ENCODE data around the gene PALLD. TPM values are rescaled to one million over a fixed set of nuclear protein-coding genes. Genes with fewer than 3 reads are reported as not detected.

PALLD gene
- total and polyA plus RNA-seq, 2 of the 13 experiments (the other 11 are each of a cell fraction or from before 2014, with no cell fraction given): 0.50 to 1.5 TPM

DNA sequence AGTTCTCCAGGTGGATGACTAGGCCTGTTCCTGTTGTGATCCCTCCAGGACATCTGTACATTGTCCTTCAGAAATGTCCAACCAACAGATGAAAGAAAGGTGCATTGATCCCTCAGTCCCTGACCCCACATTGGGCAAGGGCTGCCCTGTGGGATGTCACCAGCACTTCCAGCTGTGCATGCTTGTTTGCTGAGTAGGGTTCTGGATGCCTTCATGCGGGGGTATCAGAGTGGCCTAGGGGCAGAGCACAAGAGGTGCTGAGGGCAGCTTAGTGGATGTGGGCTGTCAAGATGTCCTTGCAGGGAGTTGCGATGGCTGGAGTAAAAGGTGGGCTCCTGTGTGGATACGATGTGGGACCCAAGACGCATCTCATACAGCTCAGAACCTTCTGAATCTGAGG lies 112.5 kb downstream of the PALLD start:
- DNase-seq (ENCODE audit: low spot score): no peak
- H3K4me1 ChIP-seq (ENCODE audit: insufficient read depth, low read length): no peaks in the 10 kb centered on the region
- no peak overlapping the region for H3K27ac ChIP-seq (ENCODE audit: extremely low read length, insufficient read depth, low read length)
- no TSS peak for BruUV-seq (replicated peaks)
- H3K4me3 ChIP-seq (replicated peaks in 1 of 3; ENCODE audit: insufficient read depth in 1 of 3, low read depth in 2 of 3, low read length in 3 of 3): no peak overlapping the region
- intact Hi-C loops (cut with micrococcal nuclease; ENCODE audit: unreplicated experiment) (no loop called here), in situ Hi-C loops (cut with HindIII; ENCODE audit: extremely low pct_ligation_motif_present, low pct_unique_long_range_greater_than_20kb) (no loop called here)
- no peak for FAIRE-seq
- ChIA-PET POLR2A (no interaction called here), CTCF (ENCODE audit: low intra/inter-chr PET ratio, low total read pairs) (no interaction called here)
- WGBS (ENCODE audit: low lambda C conversion rate): 22% methylated on average over 4 of the region's 4 CpGs
- no peaks in the 10 kb centered on the region for H3K9me3 ChIP-seq (ENCODE audit: low read length)
- H3K36me3 ChIP-seq (replicated peaks in 1 of 2; ENCODE audit: control insufficient read depth in 1 of 2, insufficient read depth in 2 of 2, low read length in 2 of 2): no peaks in the 10 kb centered on the region
- H3K79me2 ChIP-seq (ENCODE audit: insufficient read depth, low read length): no peaks in the 10 kb centered on the region
- H3K27me3 ChIP-seq (ENCODE audit: control insufficient read depth in 1 of 2, insufficient read depth in 2 of 2, low read length in 2 of 2): no peaks in the 10 kb centered on the region
- H3K4me2 ChIP-seq (ENCODE audit: low read depth, low read length): no peak overlapping the region
- ATAC-seq: no peak
- no peak overlapping the region for H3K9ac ChIP-seq (ENCODE audit: insufficient read depth, low read depth, low read length)
- H4K20me1 ChIP-seq (ENCODE audit: insufficient read depth, low read length): no peaks in the 10 kb centered on the region
- no peak overlapping the region for H2AFZ ChIP-seq (ENCODE audit: low read length)
- TF ChIP-seq, protein P1, sequence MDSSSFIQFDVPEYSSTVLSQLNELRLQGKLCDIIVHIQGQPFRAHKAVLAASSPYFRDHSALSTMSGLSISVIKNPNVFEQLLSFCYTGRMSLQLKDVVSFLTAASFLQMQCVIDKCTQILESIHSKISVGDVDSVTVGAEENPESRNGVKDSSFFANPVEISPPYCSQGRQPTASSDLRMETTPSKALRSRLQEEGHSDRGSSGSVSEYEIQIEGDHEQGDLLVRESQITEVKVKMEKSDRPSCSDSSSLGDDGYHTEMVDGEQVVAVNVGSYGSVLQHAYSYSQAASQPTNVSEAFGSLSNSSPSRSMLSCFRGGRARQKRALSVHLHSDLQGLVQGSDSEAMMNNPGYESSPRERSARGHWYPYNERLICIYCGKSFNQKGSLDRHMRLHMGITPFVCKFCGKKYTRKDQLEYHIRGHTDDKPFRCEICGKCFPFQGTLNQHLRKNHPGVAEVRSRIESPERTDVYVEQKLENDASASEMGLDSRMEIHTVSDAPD (CRISPR knock-in tag; IDR thresholded peaks at IDR 0.05): no peak
- TF ChIP-seq GABPA (IDR thresholded peaks at IDR 0.05; ENCODE audit: low read depth, low read length): no peak
- TF ChIP-seq GABPA (CRISPR knock-in tag; IDR thresholded peaks at IDR 0.05; ENCODE audit: low read depth): no peak
- no peak for TF ChIP-seq NCOA5 (CRISPR knock-in tag; IDR thresholded peaks at IDR 0.05)
- TF ChIP-seq, protein P2, sequence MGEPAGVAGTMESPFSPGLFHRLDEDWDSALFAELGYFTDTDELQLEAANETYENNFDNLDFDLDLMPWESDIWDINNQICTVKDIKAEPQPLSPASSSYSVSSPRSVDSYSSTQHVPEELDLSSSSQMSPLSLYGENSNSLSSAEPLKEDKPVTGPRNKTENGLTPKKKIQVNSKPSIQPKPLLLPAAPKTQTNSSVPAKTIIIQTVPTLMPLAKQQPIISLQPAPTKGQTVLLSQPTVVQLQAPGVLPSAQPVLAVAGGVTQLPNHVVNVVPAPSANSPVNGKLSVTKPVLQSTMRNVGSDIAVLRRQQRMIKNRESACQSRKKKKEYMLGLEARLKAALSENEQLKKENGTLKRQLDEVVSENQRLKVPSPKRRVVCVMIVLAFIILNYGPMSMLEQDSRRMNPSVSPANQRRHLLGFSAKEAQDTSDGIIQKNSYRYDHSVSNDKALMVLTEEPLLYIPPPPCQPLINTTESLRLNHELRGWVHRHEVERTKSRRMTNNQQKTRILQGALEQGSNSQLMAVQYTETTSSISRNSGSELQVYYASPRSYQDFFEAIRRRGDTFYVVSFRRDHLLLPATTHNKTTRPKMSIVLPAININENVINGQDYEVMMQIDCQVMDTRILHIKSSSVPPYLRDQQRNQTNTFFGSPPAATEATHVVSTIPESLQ (CRISPR knock-in tag; conservative IDR thresholded peaks at IDR 0.05): no peak
- TF ChIP-seq, protein P3, sequence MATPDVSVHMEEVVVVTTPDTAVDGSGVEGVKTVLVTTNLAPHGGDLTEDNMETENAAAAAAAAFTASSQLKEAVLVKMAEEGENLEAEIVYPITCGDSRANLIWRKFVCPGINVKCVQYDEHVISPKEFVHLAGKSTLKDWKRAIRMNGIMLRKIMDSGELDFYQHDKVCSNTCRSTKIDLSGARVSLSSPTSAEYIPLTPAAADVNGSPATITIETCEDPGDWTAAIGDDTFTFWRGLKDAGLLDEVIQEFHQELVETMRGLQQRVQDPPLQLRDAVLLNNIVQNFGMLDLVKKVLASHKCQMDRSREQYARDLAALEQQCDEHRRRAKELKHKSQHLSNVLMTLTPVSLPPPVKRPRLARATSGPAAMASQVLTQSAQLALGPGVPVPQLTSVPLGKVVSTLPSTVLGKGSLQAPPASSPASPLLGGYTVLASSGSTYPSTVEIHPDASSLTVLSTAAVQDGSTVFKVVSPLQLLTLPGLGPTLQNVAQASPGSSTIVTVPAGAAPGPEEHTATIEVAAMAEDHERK (CRISPR knock-in tag; IDR thresholded peaks at IDR 0.05; ENCODE audit: low read depth): no peak
- no peak for TF ChIP-seq ZNF724P (CRISPR knock-in tag; IDR thresholded peaks at IDR 0.05; ENCODE audit: borderline replicate concordance)
- TF ChIP-seq, protein P4, sequence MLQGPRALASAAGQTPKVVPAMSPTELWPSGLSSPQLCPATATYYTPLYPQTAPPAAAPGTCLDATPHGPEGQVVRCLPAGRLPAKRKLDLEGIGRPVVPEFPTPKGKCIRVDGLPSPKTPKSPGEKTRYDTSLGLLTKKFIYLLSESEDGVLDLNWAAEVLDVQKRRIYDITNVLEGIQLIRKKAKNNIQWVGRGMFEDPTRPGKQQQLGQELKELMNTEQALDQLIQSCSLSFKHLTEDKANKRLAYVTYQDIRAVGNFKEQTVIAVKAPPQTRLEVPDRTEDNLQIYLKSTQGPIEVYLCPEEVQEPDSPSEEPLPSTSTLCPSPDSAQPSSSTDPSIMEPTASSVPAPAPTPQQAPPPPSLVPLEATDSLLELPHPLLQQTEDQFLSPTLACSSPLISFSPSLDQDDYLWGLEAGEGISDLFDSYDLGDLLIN (CRISPR knock-in tag; IDR thresholded peaks at IDR 0.05; ENCODE audit: borderline replicate concordance): no peak
- no peak for TF ChIP-seq RAD21 (CRISPR knock-in tag; IDR thresholded peaks at IDR 0.05)
- TF ChIP-seq, protein P5, sequence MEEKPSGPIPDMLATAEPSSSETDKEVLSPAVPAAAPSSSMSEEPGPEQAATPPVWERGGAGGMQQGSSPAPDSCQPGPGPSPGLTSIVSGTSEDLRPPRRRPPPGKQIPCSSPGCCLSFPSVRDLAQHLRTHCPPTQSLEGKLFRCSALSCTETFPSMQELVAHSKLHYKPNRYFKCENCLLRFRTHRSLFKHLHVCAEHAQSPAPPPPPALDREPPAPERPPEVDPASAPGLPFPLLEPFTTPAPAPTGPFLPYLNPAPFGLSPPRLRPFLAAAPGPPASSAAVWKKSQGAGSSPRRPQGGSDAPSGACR (CRISPR knock-in tag; IDR thresholded peaks at IDR 0.05): no peak
- TF ChIP-seq, protein P6, sequence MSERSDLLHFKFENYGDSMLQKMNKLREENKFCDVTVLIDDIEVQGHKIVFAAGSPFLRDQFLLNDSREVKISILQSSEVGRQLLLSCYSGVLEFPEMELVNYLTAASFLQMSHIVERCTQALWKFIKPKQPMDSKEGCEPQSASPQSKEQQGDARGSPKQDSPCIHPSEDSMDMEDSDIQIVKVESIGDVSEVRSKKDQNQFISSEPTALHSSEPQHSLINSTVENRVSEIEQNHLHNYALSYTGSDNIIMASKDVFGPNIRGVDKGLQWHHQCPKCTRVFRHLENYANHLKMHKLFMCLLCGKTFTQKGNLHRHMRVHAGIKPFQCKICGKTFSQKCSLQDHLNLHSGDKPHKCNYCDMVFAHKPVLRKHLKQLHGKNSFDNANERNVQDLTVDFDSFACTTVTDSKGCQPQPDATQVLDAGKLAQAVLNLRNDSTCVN (CRISPR knock-in tag; IDR thresholded peaks at IDR 0.05; ENCODE audit: borderline replicate concordance): no peak
- TF ChIP-seq ZFP1 (CRISPR knock-in tag; IDR thresholded peaks at IDR 0.05): no peak
- TF ChIP-seq, protein P7, sequence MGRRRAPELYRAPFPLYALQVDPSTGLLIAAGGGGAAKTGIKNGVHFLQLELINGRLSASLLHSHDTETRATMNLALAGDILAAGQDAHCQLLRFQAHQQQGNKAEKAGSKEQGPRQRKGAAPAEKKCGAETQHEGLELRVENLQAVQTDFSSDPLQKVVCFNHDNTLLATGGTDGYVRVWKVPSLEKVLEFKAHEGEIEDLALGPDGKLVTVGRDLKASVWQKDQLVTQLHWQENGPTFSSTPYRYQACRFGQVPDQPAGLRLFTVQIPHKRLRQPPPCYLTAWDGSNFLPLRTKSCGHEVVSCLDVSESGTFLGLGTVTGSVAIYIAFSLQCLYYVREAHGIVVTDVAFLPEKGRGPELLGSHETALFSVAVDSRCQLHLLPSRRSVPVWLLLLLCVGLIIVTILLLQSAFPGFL (CRISPR knock-in tag; IDR thresholded peaks at IDR 0.05): no peak
- TF ChIP-seq HOXA5 (CRISPR knock-in tag; IDR thresholded peaks at IDR 0.05): no peak
